GM21360 (cell line): Measurements from ENCODE around the gene RAB11FIP5.
"Not testable (repeated sequence)": the region's sequence is repeated elsewhere in the genome, so short reads cannot be mapped to it uniquely, and the experiment has no call there.

ENCODE experiments used
- ATAC-seq: cut with Tn5 transposase; IDR thresholded peaks from one replicate; pipeline ENCODE4 v1.9.1; 2021; ENCODE audit warnings: mild to moderate bottlenecking, moderate library complexity; ENCODE audit not compliant: unreplicated experiment

RAB11FIP5 gene

DNA sequence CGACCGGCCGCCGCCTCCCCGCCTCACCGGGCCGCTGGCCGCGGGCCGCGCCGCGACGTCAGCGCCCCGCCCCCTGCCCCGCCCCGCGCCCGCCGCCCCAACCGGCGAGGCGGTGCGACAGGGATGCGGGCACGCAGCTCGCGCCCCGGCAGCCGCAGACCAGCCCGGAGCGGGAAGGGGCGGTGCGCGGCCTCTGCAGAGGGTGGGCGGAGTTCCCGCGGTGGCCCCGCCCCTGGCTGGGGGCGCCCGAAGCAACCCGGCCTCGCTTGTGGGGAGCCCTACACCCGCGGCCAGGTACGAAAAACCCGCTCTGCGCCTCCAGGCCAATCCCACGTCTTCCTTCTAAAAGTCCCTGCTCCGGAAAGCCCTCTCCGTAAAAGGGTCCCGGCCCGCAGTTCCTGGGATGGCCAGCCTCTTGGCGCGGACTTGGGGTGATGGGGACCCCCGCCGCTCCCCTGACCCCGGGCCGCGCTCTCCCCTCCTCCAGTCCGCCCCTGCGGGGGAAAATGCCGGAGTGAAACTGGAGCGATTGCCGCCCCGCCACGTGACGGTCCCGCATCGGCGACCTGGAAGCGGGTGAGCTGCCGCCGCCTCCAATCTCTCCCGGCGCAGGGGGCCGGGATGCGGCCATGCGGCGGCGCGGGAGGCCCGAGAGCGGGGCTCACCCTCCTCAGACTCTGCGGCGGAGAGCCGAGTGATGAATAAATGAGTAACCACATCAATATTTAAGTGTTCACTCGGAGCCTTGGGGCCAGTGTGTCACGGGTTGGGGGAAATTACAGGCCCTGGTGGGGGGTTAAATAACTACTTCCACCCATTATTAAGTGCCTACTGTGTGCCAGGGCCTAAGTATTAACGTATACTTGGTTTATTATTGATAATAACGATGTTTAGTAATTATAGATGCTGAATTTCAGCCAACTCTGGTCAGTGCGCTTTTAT, at the start of gene RAB11FIP5:
Gene RAB11FIP5 (minus strand): TSS at position 36 of the 942 bp plus-strand sequence. CDS start 171 bp downstream, outside the sequence.
- ATAC-seq, result peak; percentile 77

DNA sequence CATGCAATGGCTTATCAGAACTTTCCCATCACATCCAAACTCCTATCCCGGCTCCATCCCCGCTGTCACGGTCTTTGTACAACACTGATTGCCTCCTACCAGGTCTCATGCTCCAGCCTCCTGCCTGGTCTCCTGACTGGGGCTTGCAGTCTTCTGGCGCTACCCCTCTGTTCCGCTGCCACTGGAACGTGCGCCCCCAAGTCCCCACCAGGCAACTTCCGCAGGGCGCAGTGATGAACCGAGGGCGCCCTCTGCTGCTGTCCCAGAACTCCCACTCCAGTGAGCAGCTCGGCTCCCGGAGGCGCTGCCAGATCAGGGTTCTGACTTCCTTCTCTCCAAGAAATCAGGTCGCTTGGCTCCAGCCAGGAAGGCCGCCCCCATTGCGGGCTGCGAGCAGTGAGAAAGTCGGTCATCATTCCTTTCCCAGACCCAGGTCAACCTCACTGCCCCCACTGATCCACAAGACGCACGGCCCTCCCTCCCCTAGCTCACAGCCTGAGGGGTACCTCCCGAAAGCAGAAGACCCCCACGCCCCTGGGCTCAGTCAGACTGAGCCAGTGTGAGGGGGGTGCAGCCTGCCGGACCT, 43.9 kb upstream of the RAB11FIP5 start:
- ATAC-seq, result no peak

- no peak for ATAC-seq
Observed at GRCh38 chr2:73142937-73143336, 30.2 kb upstream of the RAB11FIP5 start.

GRCh38 chr2:73141896-73142295, 29.1 kb upstream of the RAB11FIP5 start:
- no peak for ATAC-seq

DNA sequence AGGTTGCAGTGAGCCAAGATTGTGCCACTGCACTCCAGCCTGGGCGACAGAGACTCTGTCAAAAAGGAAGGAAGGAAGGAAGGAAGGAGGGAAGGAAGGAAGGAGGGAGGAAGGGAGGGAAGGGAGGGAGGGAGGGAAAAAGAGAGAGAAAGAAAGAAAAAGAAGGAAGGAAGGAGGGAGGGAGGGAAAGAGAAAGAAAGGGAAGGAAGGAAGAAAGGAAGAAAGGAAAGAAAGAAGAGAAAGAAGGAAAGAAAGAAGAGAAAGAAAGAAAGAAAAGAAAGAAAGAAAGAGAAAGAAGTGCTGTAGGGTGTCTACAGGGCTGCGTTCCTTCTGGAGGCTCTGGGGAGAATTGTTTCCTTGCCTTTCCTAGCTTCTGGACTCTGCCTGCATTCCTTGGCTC, 22.5 kb upstream of the RAB11FIP5 start:
- no peak for ATAC-seq

GRCh38 chr2:73134471-73134870, 21.7 kb upstream of the RAB11FIP5 start:
- ATAC-seq, result no peak

DNA sequence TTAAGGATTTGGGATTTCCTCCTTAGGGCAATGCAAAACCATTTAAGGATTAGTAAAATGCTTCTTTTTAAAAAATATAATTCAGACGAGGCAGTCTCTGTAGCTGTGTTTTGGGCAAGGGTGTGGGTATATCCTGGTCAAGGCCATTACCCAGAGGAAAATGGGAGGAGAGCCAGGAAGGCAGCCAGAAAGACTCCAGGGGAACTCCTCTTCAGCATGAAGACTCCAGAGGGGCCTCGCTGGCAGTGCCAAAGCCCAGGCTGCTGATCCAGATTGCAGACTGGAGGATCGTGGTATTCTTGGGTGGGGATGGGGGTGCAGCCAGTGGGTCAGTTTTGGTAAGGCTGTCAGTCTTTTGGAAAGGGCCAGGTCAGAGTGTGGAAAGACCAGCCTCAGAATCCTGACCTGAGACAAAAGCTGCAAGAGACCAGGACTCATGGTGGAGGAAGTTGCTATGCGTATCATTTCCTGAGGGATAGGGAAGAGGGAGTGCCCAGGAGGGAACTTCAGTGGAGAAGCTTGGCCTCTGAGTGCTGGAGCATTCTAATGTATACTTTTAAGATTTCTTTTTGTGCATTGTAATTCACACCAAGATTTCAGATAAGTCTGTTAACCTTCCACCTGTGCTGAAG, 20.9 kb upstream of the RAB11FIP5 start:
- ATAC-seq, result no peak

GRCh38 chr2:73131807-73132206, 19.1 kb upstream of the RAB11FIP5 start:
- ATAC-seq, result no peak

GRCh38 chr2:73130790-73131189, 18.0 kb upstream of the RAB11FIP5 start:
- no peak for ATAC-seq

DNA sequence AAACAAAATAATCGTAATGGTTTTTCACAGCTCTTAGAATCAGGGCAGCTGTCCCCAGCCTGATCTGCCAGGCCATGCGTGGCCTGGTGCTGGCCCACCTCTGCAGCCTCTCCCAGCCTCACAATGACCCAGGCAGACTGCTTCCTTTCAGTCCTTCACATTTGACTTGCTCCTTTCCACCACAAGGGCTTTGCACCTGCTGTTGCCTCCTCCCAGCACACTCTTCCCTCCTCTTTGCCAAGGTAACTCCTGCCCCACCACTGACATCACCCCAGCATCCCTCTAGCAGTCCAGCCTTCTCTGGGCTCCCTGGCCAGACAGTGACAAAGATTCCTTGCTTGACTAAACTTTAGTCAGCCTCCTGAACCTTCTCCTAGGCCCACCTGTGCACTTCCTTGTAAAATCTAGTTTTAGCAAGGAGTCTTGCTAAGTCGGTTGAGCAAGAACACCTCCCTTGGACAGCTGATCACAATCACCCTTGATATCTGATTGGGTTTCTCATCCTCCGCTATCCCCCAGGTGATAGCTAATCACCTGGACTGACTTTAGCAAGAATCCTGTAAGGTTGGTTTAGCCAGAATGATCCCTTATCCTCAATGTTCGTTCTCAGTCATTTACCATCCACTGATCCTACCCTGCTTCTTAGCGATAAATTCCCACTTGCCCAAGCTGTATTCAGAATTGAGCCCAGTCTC, 16.2 kb upstream of the RAB11FIP5 start:
- ATAC-seq, result no peak

GRCh38 chr2:73122536-73122935, 9.8 kb upstream of the RAB11FIP5 start:
- no peak for ATAC-seq

GRCh38 chr2:73119611-73120239, 7.0 kb upstream of the RAB11FIP5 start:
- ATAC-seq, result not testable (repeated sequence)

- ATAC-seq, result no peak
Observed at GRCh38 chr2:73117441-73117840, 4.7 kb upstream of the RAB11FIP5 start.

GRCh38 chr2:73116182-73116960, 3.6 kb upstream of the RAB11FIP5 start:
- ATAC-seq, result no peak

GRCh38 chr2:73114273-73114867, 1.6 kb upstream of the RAB11FIP5 start:
- ATAC-seq, result no peak

GRCh38 chr2:73112026-73112912, 479 bp downstream of the RAB11FIP5 start:
- peak; percentile 12 for ATAC-seq

- no peak for ATAC-seq
Observed at GRCh38 chr2:73111073-73112025, 1.4 kb downstream of the RAB11FIP5 start.
